A549 (cell line): ENCODE measurements around the gene DDX10. TPM values are rescaled to one million over a fixed set of nuclear protein-coding genes. Genes with fewer than 3 reads are reported as not detected.

Source experiments
- ATAC-seq, 2 experiments: fragments of 200-7000 bp in 1 of 2; fragments of >200 bp in 1 of 2; cut with Nextera tagmentation in 1 of 2; cut with Tn5 transposase in 1 of 2; 3 replicates each; pipeline versions ENCODE4 v1.8.0 to v1.9.1; 2018 to 2020; ENCODE audit warnings: mild to moderate bottlenecking in 1 of 2, moderate library complexity in 1 of 2
- CTCF ChIA-PET: fragments of 300-600 bp; sonication (Branson Sonifier 250); formaldehyde crosslinking; extraction: SDS; loops from one replicate; lab custom pipeline; 2021; ENCODE audit warnings: antibody characterized with exemption, inconsistent platforms; lab: Yijun Ruan, JAX
- POLR2A ChIA-PET: fragments of 350-600 bp; formaldehyde crosslinking; extraction: SDS; loops from one replicate; lab custom pipeline; 2021; ENCODE audit warnings: antibody characterized with exemption, inconsistent platforms; lab: Yijun Ruan, JAX
- DNase-seq, 2 experiments: peaks; one replicate each; pipeline versions ENCODE4 v3.0.0 to v3.0.0-alpha.2; 2011 to 2016; ENCODE audit warnings: low read depth in 1 of 2, low spot score in 1 of 2
- FAIRE-seq: peaks from 2 replicates; lab custom pipeline; 2011; peaks lifted over from hg19 to GRCh38; lab: Jason Lieb, UNC
- H3K27ac ChIP-seq, 2 experiments: fragments of >200 bp; sonication (Bioruptor Twin); formaldehyde crosslinking; 3 replicates each; pipeline ENCODE4 v1.5.1; 2016 to 2017
- H3K4me1 ChIP-seq: fragments of >200 bp; sonication (Bioruptor Twin); formaldehyde crosslinking; 3 replicates; pipeline ENCODE4 v1.6.1; 2016
- H3K4me2 ChIP-seq: fragments of >200 bp; sonication (Bioruptor Twin); formaldehyde crosslinking; 3 replicates; pipeline ENCODE4 v1.6.1; 2016
- H3K4me3 ChIP-seq: fragments of >200 bp; sonication (Bioruptor Twin); formaldehyde crosslinking; 3 replicates; pipeline ENCODE4 v1.5.1; 2016
- H3K9me3 ChIP-seq: fragments of >200 bp; sonication (Bioruptor Twin); formaldehyde crosslinking; 3 replicates; pipeline ENCODE4 v1.6.1; 2016
- CBX2 ChIP-seq: fragments of 200-600 bp; sonication (generic); IDR thresholded peaks from 2 replicates; pipeline ENCODE4 v1.6.1; 2016; ENCODE audit warnings: low read depth, mild to moderate bottlenecking, borderline replicate concordance
- CHD2 ChIP-seq: fragments of 150-350 bp; IDR thresholded peaks from 2 replicates; pipeline ENCODE4 v1.6.1; 2014; ENCODE audit warnings: low read length; ENCODE audit not compliant: partially characterized antibody
- CHD4 ChIP-seq: fragments of 200-600 bp; sonication (generic); IDR thresholded peaks from 2 replicates; pipeline ENCODE4 v1.6.1; 2016; ENCODE audit warnings: antibody characterized with exemption, mild to moderate bottlenecking, borderline replicate concordance
- EHMT2 ChIP-seq: fragments of 200-600 bp; sonication (generic); IDR thresholded peaks from 2 replicates; pipeline ENCODE4 v1.6.1; 2016; ENCODE audit warnings: antibody characterized with exemption, low read depth, mild to moderate bottlenecking, moderate library complexity
- EP300 ChIP-seq, 2 experiments: fragments of >200 bp; sonication (Bioruptor Twin); formaldehyde crosslinking; IDR thresholded peaks; 2 replicates in 1 of 2; 3 replicates in 1 of 2; pipeline ENCODE4 v1.6.1; 2016 to 2017
- ESRRA ChIP-seq: fragments of 150-350 bp; IDR thresholded peaks from 2 replicates; pipeline ENCODE4 v1.6.1; 2014; ENCODE audit warnings: mild to moderate bottlenecking, low read length, borderline replicate concordance
- HOXB13 ChIP-seq: fragments of 250-450 bp; sonication (Bioruptor Pico); IDR thresholded peaks from 2 replicates; pipeline ENCODE4 v1.5.0; 2020; ENCODE audit warnings: low read depth, mild to moderate bottlenecking, moderate library complexity
- JUNB ChIP-seq: fragments of >200 bp; sonication (Bioruptor Twin); formaldehyde crosslinking; IDR thresholded peaks from 2 replicates; pipeline ENCODE4 v1.6.1; 2016
- KDM5A ChIP-seq: fragments of 200-600 bp; sonication (generic); IDR thresholded peaks from 2 replicates; pipeline ENCODE4 v1.6.1; 2016; ENCODE audit warnings: antibody characterized with exemption, mild to moderate bottlenecking
- MAZ ChIP-seq: fragments of 150-350 bp; IDR thresholded peaks from 2 replicates; pipeline ENCODE4 v1.6.1; 2014; ENCODE audit warnings: antibody characterized with exemption, low read depth, low read length, borderline replicate concordance
- MYC ChIP-seq: IDR thresholded peaks from 2 replicates; pipeline ENCODE4 v1.6.1; 2012; ENCODE audit warnings: mild to moderate bottlenecking, inconsistent platforms, low read length, improper control_type of control experiment, borderline replicate concordance
- RARB ChIP-seq: fragments of 250-450 bp; sonication (Bioruptor Pico); IDR thresholded peaks from 2 replicates; pipeline ENCODE4 v1.8.0; 2021; ENCODE audit warnings: mild to moderate bottlenecking, moderate library complexity
- RFX5 ChIP-seq: fragments of 450-650 bp; IDR thresholded peaks from 2 replicates; pipeline ENCODE4 v1.7.1; 2014; ENCODE audit warnings: antibody characterized with exemption, mild to moderate bottlenecking, moderate library complexity
- TFCP2L1 ChIP-seq: fragments of 250-450 bp; sonication (Bioruptor Pico); IDR thresholded peaks from 2 replicates; pipeline ENCODE4 v1.5.0; 2021; ENCODE audit warnings: mild to moderate bottlenecking
- TP53 ChIP-seq: fragments of 250-450 bp; sonication (Bioruptor Pico); IDR thresholded peaks from 2 replicates; pipeline ENCODE4 v1.5.0; 2021; ENCODE audit warnings: mild to moderate bottlenecking, moderate library complexity
- ZC3H11A ChIP-seq: fragments of 450-650 bp; IDR thresholded peaks from 2 replicates; pipeline ENCODE4 v1.6.1; 2014; ENCODE audit warnings: antibody characterized with exemption, mild to moderate bottlenecking
- ZNF302 ChIP-seq: fragments of 250-450 bp; sonication (Bioruptor Pico); IDR thresholded peaks from 2 replicates; pipeline ENCODE4 v1.9.0; 2021; ENCODE audit warnings: inconsistent platforms, mild to moderate bottlenecking, moderate library complexity
- WGBS: methylation state at CpG from one replicate; pipeline ENCODE4 v1.1.6; 2017; ENCODE audit errors: missing lambda C conversion rate; 5-methylcytosine and 5-hydroxymethylcytosine counted together
- polyA plus RNA-seq, 4 experiments: library from polyadenylated mRNA; depleted of rRNA in 3 of 4; stranded (reverse); fragments of >200 nt; fragmentation: RNase III in 1 of 4; extraction: RNeasy Plus Mini Kit Qiagen cat#74134 plus additional on column Dnase treatment in 1 of 4; gene quantifications; 2 replicates in 3 of 4; 3 replicates in 1 of 4; pipeline ENCODE4 v1.2.3, GENCODE V29; 2011 to 2017
- TF ChIP-seq, protein P1 (sequence below): fragments of 450-650 bp; IDR thresholded peaks from 2 replicates; pipeline ENCODE4 v1.6.1; 2014; ENCODE audit warnings: antibody characterized with exemption
- TF ChIP-seq, protein P2 (sequence below): IDR thresholded peaks from 2 replicates; pipeline ENCODE4 v1.6.1; 2012
- TF ChIP-seq, protein P3 (sequence below): fragments of 150-350 bp; IDR thresholded peaks from 2 replicates; pipeline ENCODE4 v1.6.1; 2014; ENCODE audit warnings: low read depth, mild to moderate bottlenecking, low read length
- TF ChIP-seq, protein P4 (sequence below): fragments of >200 bp; sonication (Bioruptor Twin); formaldehyde crosslinking; IDR thresholded peaks from 3 replicates; pipeline ENCODE4 v1.5.1; 2016

DDX10 gene
- polyA plus RNA-seq, 2 of the 4 experiments (the other 2 are of a cell fraction), result 46.0 to 189 TPM

DNA sequence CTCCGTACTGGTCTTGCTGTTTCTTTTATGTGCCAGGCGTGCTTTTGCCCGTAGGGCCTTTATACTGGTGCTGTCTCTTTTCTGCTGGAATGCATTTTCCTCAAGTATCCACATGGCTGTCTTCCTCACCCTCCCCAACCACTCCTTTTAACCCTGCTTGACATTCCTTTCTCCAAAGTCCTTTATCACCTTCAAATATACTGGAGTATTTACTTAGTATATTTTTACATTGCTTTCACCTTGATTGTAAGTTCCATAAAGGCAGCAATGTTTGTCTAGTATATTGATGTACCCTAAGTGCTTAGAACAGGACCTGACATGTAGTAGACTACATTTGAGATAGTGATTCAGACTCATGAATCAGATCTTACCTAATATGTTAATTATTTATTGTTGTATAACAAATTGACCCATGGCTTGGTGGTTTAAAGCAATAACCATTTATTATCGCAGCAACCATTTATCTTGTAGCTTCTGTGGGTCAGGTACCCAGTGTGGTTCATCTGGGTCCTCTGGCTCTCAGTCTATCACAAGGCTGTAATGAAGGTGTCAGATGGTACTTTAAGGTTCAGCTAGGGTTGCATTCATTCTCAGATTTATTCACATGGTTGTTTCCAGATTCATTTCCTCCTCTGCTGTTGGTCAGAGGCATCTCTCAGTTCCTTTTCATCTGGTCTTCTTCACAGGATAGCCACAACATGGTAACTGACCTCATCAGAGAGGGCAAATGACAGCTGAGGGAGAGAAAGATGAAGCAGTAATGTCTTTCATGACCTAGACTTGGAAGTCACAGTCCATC is 34.2 kb downstream of the DDX10 start:
- no peak overlapping the region for H3K27ac ChIP-seq

DNA sequence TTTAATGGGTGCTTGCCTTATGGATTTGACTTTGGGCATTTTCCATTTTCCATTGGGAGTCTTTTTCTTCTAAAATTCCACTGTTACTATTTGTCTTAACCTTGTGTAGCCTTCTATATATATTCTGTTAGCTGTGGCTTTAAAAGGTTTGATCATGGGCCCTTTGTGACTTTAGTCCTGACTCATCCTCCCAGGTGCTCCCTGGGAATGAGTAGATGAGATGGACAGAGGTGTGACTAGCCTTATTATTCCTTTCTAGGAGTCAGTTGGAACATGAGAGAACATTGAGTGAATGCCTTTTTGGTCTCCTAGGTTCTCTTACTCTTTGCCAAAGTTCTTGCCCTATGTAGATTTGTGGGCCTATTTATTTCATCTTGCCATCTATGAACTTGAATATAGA is 39.0 kb downstream of the DDX10 start:
- Histone ChIP-seq H3K27ac (no peak overlapping the region), H3K4me2 (no peak overlapping the region), H3K9me3 (peaks cover 6% of the 10 kb centered on the region), H3K4me1 (no peaks in the 10 kb centered on the region), H3K4me3 (no peak overlapping the region)
- ChIA-PET CTCF (interaction anchor here (1.2 kb wide), 1 partner anchor 167 kb away, joined by 3 read pairs; no protein-coding TSS in a partner anchor), POLR2A (no interaction called here)
- no peak for DNase-seq
- ATAC-seq, result no peak
- no peak for FAIRE-seq
- TF ChIP-seq ZC3H11A (no peak), CHD2 (no peak), JUNB (no peak)
- TF ChIP-seq, protein P1, sequence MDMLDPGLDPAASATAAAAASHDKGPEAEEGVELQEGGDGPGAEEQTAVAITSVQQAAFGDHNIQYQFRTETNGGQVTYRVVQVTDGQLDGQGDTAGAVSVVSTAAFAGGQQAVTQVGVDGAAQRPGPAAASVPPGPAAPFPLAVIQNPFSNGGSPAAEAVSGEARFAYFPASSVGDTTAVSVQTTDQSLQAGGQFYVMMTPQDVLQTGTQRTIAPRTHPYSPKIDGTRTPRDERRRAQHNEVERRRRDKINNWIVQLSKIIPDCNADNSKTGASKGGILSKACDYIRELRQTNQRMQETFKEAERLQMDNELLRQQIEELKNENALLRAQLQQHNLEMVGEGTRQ, result no peak
- TF ChIP-seq, protein P2, sequence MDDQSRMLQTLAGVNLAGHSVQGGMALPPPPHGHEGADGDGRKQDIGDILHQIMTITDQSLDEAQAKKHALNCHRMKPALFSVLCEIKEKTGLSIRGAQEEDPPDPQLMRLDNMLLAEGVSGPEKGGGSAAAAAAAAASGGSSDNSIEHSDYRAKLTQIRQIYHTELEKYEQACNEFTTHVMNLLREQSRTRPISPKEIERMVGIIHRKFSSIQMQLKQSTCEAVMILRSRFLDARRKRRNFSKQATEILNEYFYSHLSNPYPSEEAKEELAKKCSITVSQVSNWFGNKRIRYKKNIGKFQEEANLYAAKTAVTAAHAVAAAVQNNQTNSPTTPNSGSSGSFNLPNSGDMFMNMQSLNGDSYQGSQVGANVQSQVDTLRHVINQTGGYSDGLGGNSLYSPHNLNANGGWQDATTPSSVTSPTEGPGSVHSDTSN, result no peak

More for the DNA sequence above, 34.2 kb downstream of the DDX10 start:
- H3K4me2 ChIP-seq, result no peak overlapping the region
- TF ChIP-seq, protein P2, result no peak
- TF ChIP-seq RFX5 (no peak), KDM5A (no peak), MYC (no peak), CHD4 (no peak), ZNF302 (CRISPR knock-in tag) (no peak), EP300 (IDR thresholded peaks at IDR 0.05) (no peak)
- TF ChIP-seq, protein P1, result no peak
- TF ChIP-seq, all 56 proteins: peak for 0
- H3K4me1 ChIP-seq, result 0 out of 3 replicates have a peak, but pooled peaks cover 8% of the 10 kb centered on the region
- H3K4me3 ChIP-seq, result no peak overlapping the region
- no peaks in the 10 kb centered on the region for H3K9me3 ChIP-seq
- FAIRE-seq, result no peak
- 89% methylated on average over 4 of the region's 4 CpGs for WGBS
- POLR2A ChIA-PET, result interaction anchor here (1.3 kb wide), 1 partner anchor 1240 kb away, joined by 3 read pairs; no protein-coding TSS in a partner anchor
- ATAC-seq, result no peak
- CTCF ChIA-PET, result interaction anchor here (0.8 to 2.0 kb wide), 10 partner anchors 9 to 1241 kb away, joined by 3 to 13 read pairs (median 4); no protein-coding TSS in a partner anchor
- no peak for DNase-seq

DNA sequence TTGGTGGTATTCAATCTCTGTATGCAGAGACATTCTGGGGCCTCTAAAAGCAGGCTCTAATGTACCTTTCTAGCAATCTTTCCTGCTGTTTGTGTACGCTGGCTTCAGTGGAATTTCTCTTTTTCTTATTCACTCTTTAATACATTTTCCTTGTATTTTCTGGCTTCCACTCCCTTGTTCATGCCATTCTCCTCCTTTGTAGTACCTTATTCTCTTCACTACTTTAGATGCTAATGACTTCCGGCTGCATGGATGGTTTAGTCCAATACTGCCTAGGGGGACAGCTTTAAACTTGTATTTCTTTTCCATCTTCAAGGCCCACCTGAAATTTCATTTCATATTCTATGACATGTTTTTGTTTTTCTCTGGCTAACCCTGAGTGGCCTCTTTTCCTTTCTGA is 40.2 kb downstream of the DDX10 start:
- Histone ChIP-seq H3K9me3 (peaks cover 8% of the 10 kb centered on the region), H3K4me2 (no peak overlapping the region), H3K4me3 (no peak overlapping the region), H3K27ac (no peak overlapping the region), H3K4me1 (no peaks in the 10 kb centered on the region)
- ChIA-PET CTCF (no interaction called here), POLR2A (no interaction called here)
- WGBS, result 94% methylated on average over 2 of the region's 2 CpGs
- no peak for ATAC-seq
- DNase-seq, result no peak
- FAIRE-seq, result no peak
- TF ChIP-seq, protein P3, sequence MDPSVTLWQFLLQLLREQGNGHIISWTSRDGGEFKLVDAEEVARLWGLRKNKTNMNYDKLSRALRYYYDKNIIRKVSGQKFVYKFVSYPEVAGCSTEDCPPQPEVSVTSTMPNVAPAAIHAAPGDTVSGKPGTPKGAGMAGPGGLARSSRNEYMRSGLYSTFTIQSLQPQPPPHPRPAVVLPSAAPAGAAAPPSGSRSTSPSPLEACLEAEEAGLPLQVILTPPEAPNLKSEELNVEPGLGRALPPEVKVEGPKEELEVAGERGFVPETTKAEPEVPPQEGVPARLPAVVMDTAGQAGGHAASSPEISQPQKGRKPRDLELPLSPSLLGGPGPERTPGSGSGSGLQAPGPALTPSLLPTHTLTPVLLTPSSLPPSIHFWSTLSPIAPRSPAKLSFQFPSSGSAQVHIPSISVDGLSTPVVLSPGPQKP, result no peak
- TF ChIP-seq TFCP2L1 (CRISPR knock-in tag) (no peak), HOXB13 (CRISPR knock-in tag) (no peak), KDM5A (no peak), RARB (CRISPR knock-in tag) (no peak), EP300 (IDR thresholded peaks at IDR 0.05) (no peak), MAZ (no peak), ZNF302 (CRISPR knock-in tag) (no peak), EHMT2 (no peak), CBX2 (no peak), ESRRA (no peak), TP53 (CRISPR knock-in tag) (no peak)
- TF ChIP-seq, protein P4, sequence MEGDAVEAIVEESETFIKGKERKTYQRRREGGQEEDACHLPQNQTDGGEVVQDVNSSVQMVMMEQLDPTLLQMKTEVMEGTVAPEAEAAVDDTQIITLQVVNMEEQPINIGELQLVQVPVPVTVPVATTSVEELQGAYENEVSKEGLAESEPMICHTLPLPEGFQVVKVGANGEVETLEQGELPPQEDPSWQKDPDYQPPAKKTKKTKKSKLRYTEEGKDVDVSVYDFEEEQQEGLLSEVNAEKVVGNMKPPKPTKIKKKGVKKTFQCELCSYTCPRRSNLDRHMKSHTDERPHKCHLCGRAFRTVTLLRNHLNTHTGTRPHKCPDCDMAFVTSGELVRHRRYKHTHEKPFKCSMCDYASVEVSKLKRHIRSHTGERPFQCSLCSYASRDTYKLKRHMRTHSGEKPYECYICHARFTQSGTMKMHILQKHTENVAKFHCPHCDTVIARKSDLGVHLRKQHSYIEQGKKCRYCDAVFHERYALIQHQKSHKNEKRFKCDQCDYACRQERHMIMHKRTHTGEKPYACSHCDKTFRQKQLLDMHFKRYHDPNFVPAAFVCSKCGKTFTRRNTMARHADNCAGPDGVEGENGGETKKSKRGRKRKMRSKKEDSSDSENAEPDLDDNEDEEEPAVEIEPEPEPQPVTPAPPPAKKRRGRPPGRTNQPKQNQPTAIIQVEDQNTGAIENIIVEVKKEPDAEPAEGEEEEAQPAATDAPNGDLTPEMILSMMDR, result no peak
- TF ChIP-seq, protein P1, result no peak
- TF ChIP-seq, protein P2, result no peak
